SU-DHL-6 (cell line): Measurements from ENCODE around the gene OXCT2.
"Not testable (repeated sequence)": the region's sequence is repeated elsewhere in the genome, so short reads cannot be mapped to it uniquely, and the experiment has no call there.

ENCODE experiments used
- H2AFZ ChIP-seq: fragments of 200-600 bp; sonication (generic); 2 replicates; pipeline ENCODE4 v1.6.1; 2014; ENCODE audit warnings: low read depth, mild to moderate bottlenecking, moderate library complexity, mixed read lengths, antibody characterized with exemption, low read length; ENCODE audit not compliant: severe bottlenecking
- H3F3A ChIP-seq: fragments of 200-600 bp; shearing (Covaris generic); 2 replicates; pipeline ENCODE4 v1.6.0; 2016; ENCODE audit warnings: antibody characterized with exemption, mild to moderate bottlenecking; ENCODE audit not compliant: insufficient read depth
- H3K27ac ChIP-seq: fragments of 200-600 bp; sonication (generic); 2 replicates; pipeline ENCODE4 v1.5.1; 2016; ENCODE audit warnings: low read depth, mild to moderate bottlenecking, low read length, moderate library complexity, mixed read lengths
- H3K27me3 ChIP-seq: fragments of 200-600 bp; sonication (generic), shearing (Covaris generic); 2 replicates; pipeline ENCODE4 v1.6.0; 2014; ENCODE audit warnings: mild to moderate bottlenecking, low read length
- H3K36me3 ChIP-seq: fragments of 200-600 bp; sonication (generic); 2 replicates; pipeline ENCODE4 v1.6.1; 2014; ENCODE audit warnings: mild to moderate bottlenecking, low read length, mixed read lengths
- H3K4me2 ChIP-seq: fragments of 300-600, 200-600 bp; shearing (Covaris generic), sonication (generic); 2 replicates; pipeline ENCODE4 v1.6.0; 2014; ENCODE audit warnings: low read length, low read depth, mild to moderate bottlenecking; ENCODE audit not compliant: poor library complexity, severe bottlenecking
- H3K4me3 ChIP-seq: fragments of 200-600 bp; sonication (generic); 2 replicates; pipeline ENCODE4 v1.5.1; 2014; ENCODE audit warnings: antibody characterized with exemption, low read length, mild to moderate bottlenecking, mixed read lengths; ENCODE audit not compliant: insufficient read depth, poor library complexity, severe bottlenecking
- H3K79me2 ChIP-seq: fragments of 200-600 bp; sonication (generic); 2 replicates; pipeline ENCODE4 v1.6.1; 2014; ENCODE audit warnings: mild to moderate bottlenecking, low read length, moderate library complexity; ENCODE audit not compliant: insufficient read depth
- H3K9ac ChIP-seq: fragments of 200-600 bp; sonication (generic); 2 replicates; pipeline ENCODE4 v1.7.0; 2014; ENCODE audit warnings: mild to moderate bottlenecking, low read length
- H3K9me2 ChIP-seq: fragments of 200-600 bp; sonication (generic); replicated peaks from 2 replicates; pipeline ENCODE4 v1.6.1; 2014; ENCODE audit warnings: low read length; ENCODE audit not compliant: insufficient read depth
- H3K9me3 ChIP-seq: fragments of 200-600 bp; sonication (generic); 2 replicates; pipeline ENCODE4 v1.6.1; 2014; ENCODE audit warnings: low read length, mixed read lengths; ENCODE audit not compliant: insufficient read depth
- H4K20me1 ChIP-seq: fragments of 200-600 bp; sonication (generic); 2 replicates; pipeline ENCODE4 v1.6.1; 2014; ENCODE audit warnings: low read depth, mild to moderate bottlenecking, antibody characterized with exemption, low read length, moderate library complexity, mixed read lengths
- CTCF ChIP-seq: fragments of 200-600 bp; sonication (generic); IDR thresholded peaks from one replicate; pipeline ENCODE4 v1.5.1; 2017; ENCODE audit warnings: antibody characterized with exemption, mild to moderate bottlenecking, low read length, moderate library complexity; ENCODE audit not compliant: insufficient read depth, poor library complexity, severe bottlenecking
- EZH2phosphoT487 ChIP-seq: fragments of 200-600 bp; sonication (generic), shearing (Covaris generic); conservative IDR thresholded peaks from 2 replicates; pipeline ENCODE4 v1.6.1; 2018; ENCODE audit warnings: mild to moderate bottlenecking, antibody characterized with exemption, low read length, moderate library complexity, mixed read lengths

The OXCT2 gene

GRCh38 chr1:39771022-39771532 is at the start of gene OXCT2:
TSS of gene OXCT2 (minus strand) at chr1:39771348. CDS start at chr1:39771255, 93 bp downstream.
- not testable (repeated sequence) for H3K36me3 ChIP-seq, H4K20me1 ChIP-seq, H3K4me2 ChIP-seq, H3K27ac ChIP-seq, H3K9me3 ChIP-seq, H3K79me2 ChIP-seq, H2AFZ ChIP-seq, H3K9me2 ChIP-seq, H3F3A ChIP-seq, H3K4me3 ChIP-seq, H3K9ac ChIP-seq, H3K27me3 ChIP-seq

- Histone ChIP-seq H3K9ac (no peak overlapping the region), H3K36me3 (no peaks in the 10 kb centered on the region), H2AFZ (no peak overlapping the region), H3K4me3 (no peak overlapping the region), H3K27ac (no peak overlapping the region), H3K9me2 (no peaks in the 10 kb centered on the region), H4K20me1 (no peaks in the 10 kb centered on the region), H3K79me2 (no peaks in the 10 kb centered on the region), H3K4me2 (no peak overlapping the region), H3F3A (no peaks in the 10 kb centered on the region), H3K27me3 (no peaks in the 10 kb centered on the region), H3K9me3 (no peaks in the 10 kb centered on the region)
- TF ChIP-seq CTCF (no peak), EZH2phosphoT487 (no peak)
Measured at GRCh38 chr1:39819091-39819812, 48.1 kb upstream of the OXCT2 start.

GRCh38 chr1:39818482-39818881 is 47.3 kb upstream of the OXCT2 start:
- Histone ChIP-seq H2AFZ (no peak overlapping the region), H4K20me1 (no peaks in the 10 kb centered on the region), H3K4me2 (no peak overlapping the region), H3K27me3 (no peaks in the 10 kb centered on the region), H3K9ac (no peak overlapping the region), H3K79me2 (no peaks in the 10 kb centered on the region), H3K9me3 (no peaks in the 10 kb centered on the region), H3K36me3 (no peaks in the 10 kb centered on the region), H3K4me3 (no peak overlapping the region), H3K9me2 (no peaks in the 10 kb centered on the region), H3F3A (no peaks in the 10 kb centered on the region), H3K27ac (no peak overlapping the region)
- no peak for TF ChIP-seq CTCF
- TF ChIP-seq EZH2phosphoT487, result no peak
